ENCODE data around the gene RPS29.

DNA sequence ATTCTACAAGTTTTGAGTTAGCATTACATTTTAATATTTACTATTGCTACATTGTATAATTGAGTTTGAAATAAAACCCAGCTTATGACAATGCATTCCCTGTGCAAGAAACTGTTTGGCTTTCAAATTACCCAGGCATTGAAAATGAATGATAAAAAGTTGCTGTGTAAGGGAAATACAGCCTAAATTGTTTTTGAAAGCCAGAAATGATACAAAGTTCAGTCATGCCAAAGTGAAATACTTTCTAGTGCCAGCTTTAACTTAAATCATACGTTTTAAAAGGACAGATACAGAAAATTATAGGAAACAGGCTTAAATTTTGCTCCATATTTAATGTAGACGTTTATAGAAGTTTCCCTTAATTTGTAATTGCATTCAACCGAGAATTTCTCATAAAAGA is 37.2 kb upstream of the RPS29 start:
- TF ChIP-seq, protein P1, sequence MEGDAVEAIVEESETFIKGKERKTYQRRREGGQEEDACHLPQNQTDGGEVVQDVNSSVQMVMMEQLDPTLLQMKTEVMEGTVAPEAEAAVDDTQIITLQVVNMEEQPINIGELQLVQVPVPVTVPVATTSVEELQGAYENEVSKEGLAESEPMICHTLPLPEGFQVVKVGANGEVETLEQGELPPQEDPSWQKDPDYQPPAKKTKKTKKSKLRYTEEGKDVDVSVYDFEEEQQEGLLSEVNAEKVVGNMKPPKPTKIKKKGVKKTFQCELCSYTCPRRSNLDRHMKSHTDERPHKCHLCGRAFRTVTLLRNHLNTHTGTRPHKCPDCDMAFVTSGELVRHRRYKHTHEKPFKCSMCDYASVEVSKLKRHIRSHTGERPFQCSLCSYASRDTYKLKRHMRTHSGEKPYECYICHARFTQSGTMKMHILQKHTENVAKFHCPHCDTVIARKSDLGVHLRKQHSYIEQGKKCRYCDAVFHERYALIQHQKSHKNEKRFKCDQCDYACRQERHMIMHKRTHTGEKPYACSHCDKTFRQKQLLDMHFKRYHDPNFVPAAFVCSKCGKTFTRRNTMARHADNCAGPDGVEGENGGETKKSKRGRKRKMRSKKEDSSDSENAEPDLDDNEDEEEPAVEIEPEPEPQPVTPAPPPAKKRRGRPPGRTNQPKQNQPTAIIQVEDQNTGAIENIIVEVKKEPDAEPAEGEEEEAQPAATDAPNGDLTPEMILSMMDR (IDR thresholded peaks at IDR 0.05), result no peak
- no peak for TF ChIP-seq POLR2A (IDR thresholded peaks at IDR 0.05)
